ENCODE measurements around the gene DGCR6L.
"Not testable (repeated sequence)": the region's sequence is repeated elsewhere in the genome, so short reads cannot be mapped to it uniquely, and the experiment has no call there.

GRCh38 chr22:20317402-20318042 lies 2.3 kb downstream of the DGCR6L start:
- TF ChIP-seq POLR2A (IDR thresholded peaks at IDR 0.05; ENCODE audit: low read length); GATA1 (IDR thresholded peaks at IDR 0.05; ENCODE audit: low read depth, low read length): not testable (repeated sequence)

Measured in erythroblast (primary cell).